Activated T-cell treated with anti-CD3 and anti-CD28 coated beads, Interleukin-2, amount 50 U/mL, for 1 hour (primary cell): Measurements from ENCODE around the gene CNKSR1.
"Not testable (repeated sequence)": the region's sequence is repeated elsewhere in the genome, so short reads cannot be mapped to it uniquely, and the experiment has no call there.

Experiments used
- DNase-seq: peaks from one replicate; pipeline ENCODE4 v3.0.0-alpha.2; 2020

Gene CNKSR1

DNA sequence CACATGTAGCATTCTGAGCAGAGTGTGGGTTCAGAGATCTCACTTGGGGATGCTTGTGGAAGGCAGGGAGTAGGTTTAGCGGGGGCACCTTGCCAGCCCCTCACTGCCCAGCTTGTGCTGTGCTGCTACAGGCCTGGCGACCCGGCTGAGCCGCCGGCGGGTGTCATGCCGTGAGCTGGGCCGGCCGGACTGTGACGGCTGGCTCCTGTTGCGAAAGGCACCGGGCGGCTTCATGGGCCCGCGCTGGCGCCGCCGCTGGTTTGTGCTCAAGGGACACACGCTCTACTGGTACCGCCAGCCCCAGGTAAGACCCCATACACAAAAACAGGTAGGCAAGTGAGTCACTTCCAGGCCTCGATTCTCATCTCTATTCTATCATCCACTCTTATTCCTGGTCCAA, 7.6 kb downstream of the CNKSR1 start:
- no peak for DNase-seq

DNA sequence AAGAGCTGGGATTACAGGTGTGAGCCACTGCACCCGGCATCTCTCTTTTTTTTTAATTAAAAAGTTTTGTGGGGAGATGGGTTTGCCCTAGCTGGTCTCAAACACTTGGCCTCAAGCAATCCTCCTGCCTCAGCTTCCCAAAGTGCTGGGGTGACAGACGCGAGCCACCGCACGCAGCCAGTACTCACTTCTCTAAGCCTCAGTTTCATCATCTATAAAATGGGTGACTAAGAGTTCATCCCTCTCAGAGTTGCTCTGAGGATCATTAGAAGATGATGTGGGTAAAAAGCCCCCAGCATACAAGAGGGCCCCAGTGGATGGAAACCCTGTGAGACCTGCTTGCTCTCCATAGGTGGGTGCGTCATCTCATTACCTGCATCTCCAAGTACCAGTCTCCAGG, 10.6 kb downstream of the CNKSR1 start:
- DNase-seq = no peak

DNA sequence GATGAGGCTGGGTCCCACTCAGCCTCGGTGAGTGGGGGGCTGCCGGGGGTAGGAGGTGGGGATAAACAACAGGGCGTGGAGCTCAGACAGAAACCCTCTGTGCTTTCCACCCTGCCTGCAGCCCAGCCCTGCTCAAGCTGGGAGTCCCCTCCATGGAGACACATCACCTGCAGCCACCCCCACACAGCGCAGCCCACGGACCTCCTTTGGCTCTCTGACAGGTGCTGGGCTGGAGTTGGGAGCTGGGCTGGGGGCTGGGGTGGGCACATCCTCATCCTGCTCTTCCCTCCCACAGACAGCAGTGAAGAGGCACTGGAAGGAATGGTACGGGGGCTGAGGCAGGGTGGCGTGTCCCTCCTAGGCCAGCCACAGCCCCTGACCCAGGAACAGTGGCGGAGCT, 11.2 kb downstream of the CNKSR1 start:
- no peak for DNase-seq

DNA sequence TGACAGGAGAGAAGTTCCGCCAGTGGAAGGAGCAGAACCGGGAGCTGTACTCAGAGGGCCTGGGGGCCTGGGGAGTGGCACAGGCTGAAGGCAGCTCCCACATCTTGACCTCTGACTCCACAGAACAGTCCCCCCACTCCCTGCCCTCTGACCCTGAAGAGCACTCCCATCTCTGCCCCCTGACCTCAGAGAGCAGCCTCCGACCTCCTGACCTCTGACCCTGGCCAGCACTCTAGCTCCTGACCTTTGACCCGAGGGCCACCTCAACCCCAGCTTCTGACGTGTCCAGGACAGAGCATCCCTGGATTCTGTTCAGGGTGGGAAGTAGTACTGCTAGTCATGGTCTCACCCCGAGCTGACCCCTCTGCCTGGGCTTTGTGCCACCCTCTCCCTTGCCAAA, 12.0 kb downstream of the CNKSR1 start:
- no peak for DNase-seq

DNA sequence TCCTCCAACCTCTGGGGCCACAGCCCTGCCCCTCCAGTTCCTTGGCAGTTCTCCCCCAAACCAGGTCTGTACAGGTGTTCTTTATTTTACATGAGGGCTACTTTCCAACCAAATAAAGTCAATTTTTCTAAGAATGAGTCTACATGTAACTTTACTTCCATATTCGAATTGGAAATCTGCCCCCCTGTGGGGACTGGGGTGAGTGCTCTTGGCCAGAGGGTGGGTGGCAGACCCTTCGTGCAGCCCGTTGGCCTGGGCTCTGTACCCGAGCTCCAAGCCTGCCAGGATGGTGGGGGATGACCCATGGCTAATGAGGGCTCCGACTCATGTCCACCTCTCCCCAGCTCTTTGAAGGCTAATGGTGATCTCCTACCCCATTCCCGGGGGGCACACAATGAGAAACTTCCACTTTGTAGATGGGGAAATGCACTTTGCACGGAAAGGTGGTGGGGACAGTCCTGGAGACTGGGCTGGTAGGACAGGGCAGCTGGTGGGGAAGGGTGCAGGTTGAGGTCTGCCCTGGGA, 12.5 kb downstream of the CNKSR1 start:
- no peak for DNase-seq

DNA sequence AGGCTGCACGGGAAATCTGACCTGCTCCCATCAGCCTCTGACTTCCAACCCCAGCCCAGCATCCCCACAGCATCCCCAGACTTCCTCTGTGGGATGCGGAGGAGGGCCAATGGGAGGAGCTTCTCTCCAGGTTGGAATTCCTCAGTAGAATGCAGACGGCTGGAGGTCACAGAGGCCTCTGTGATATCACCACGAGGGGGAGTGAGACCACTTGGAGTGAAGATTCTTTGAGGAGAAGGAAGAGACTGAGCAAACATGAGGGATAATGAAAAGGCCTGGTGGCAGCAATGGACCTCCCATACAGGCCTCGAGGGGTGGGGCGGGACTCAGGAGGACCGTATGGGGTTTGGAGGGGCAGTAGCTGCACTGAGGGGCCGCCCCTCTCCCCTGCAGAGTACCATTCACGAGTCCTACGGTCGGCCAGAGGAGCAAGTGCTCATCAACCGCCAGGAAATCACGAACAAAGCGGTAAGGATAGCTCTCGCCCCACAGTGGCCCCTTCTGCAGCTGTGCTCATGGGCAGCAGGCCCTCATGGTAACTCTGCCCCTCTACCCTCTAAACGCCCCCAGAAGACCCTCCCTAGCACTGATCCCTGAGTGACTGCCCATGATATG, 13.2 kb downstream of the CNKSR1 start, which contains the start of gene CATSPER4:
Gene CATSPER4 (plus strand): TSS at position 230 of the 615 bp plus-strand sequence. CDS start 26 bp downstream, at position 256.
- DNase-seq = no peak

DNA sequence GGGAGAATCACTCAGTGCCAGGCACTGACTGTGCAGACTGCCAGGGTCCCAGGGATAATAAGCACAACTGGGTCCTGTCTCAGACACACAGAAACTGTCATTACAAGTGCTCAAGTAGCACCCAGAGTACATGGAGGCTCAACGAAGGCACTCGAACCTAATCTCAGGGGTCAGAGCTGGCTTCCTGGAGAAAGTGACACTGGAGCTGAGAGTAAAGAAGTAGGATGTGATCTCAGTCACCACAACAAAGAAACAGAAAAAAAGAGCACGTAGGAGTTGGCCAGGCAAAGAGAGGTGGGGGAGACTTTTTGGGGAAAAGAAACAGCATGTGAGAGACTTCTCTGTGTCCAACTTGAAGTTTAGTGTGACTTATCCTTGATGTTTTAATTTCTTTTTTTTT, 14.4 kb downstream of the CNKSR1 start:
- DNase-seq = no peak

DNA sequence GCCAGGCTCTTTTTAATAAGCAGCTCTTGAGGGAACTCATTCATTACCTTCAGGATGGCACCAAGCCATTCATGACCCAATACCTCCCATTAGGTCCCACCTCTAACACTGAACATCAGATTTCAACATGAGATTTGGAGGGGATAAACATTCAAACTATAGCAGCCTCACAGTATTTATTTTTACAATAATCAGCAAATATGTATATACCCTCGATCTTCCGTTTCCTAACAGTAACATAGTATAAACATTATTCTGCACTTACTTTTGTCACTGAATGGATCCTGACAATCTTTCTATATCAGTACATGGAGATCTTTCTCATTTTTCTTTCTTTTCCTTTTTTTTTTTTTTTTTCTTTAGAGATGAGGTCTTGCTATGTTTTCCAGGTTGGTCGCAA, 18.5 kb downstream of the CNKSR1 start:
- no peak for DNase-seq

DNA sequence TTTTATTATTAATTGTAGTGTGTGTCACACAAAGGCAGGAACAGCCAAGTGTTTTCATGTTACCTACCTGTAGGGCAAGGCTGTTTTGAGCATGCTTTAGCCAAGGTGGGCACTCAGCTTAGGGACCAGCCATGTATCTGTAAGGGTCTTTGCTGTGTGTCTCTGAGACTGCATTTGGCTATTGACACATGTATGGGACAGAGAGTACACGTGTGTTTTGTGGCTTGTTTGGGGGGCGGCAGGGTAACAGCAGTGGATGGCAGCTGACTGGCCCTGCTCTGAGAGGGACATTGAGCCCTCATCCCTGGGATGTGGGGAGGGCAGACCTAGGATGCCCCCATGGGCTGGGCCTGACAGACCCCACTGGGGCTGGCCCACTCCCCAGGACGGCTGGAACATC, 20.0 kb downstream of the CNKSR1 start:
- no peak for DNase-seq

DNA sequence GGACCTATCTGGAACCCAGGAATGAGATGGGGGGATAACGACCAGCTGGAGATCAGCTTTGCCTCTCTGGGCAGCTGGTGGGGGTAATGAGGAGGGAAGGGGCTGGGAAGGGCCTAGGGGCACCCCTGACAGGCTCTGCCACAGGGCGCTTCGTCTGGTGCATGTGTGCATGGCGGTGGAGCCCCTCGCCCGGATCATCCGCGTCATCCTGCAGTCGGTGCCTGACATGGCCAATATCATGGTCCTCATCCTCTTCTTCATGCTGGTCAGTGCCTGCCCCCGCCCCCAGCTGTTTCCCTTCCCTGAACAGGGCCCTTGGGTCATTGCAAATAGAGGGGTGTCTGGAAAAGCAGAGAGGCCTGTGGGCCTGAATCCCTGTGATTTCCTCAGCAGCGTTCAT, 20.5 kb downstream of the CNKSR1 start:
- DNase-seq = no peak

DNA sequence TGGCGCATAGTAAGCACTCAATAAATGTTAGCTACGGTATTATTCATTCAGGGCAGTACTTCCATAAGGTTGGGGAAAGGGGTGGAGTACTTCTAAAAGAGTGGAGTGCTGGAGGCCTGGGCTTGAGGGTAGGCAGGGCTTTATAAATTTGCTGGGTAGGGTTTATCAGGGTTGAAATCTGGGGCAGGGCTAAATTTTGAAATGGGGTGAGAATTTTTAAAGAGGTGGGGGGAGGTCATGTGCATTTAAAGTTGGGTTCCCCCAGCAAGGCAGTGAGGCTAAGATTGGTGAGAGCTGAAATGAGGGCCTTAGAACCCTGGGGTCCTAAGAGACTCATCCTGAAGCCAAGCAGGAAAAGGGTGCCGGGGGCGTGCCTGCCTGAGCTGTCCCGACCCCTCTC, 23.1 kb downstream of the CNKSR1 start:
- DNase-seq = no peak

DNA sequence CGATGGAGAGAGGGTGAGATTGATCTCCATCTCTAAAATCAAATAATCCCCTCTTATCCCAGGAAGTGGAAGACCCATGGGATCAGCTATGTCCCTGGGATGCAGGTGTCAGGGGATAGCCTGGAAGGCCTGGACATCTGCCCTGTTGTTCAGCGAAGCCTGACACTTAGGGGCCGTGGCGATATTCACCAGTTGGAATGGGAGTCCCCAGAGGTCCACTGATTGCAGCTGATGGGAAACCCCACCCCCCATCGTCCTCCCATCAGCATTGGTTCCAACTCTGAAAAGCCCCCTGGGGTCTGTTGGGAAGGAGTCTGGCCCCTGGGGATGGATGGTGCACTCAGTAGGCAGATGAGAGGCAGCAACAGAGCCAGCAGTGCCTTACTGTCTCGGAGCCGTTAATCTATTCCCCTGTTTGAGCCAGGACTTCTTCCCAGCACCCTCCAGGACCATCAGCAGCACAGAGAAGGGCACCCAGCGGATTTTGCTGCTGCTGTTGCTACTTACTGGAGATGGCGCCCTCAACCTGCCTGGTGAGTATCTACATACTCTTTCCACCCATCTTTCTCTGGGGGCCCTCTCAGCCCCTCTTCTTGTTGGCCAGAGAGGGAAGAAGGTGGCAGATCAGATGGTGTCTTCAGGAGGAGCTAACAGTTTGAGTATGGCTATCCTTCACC, 26.5 kb downstream of the CNKSR1 start:
- DNase-seq = no peak

DNA sequence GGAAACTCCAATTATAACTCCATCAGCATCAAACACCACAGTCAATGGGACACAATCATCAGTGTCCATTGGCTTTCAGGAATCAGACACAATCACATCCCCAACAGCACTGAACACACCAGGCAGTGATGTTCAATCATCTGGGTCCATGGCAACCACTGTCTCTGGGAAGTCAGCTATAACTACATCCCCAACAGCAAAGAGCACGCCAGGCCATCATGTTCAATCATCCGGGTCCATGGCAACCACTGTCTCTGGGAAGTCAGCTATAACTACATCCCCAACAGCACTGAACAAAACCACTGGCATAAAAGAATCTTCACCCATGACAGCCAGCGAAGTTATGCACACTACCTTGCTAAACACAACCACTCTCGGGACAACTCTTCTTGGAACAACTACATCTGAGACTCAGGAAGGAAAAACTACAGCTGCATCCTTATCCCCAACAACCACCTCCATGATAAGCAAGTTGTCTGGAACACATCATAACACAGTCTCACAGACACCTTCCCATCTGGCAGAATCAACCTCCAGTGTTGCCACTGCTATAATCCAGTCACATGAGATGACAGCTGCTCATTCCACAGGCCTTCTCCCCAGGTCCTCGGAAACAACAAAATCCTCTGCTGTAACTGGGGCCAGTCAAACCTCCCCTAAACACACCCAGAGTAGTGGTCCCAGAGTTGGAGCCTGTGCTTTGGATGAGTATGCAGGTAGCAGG, 33.0 kb downstream of the CNKSR1 start:
- no peak for DNase-seq

DNA sequence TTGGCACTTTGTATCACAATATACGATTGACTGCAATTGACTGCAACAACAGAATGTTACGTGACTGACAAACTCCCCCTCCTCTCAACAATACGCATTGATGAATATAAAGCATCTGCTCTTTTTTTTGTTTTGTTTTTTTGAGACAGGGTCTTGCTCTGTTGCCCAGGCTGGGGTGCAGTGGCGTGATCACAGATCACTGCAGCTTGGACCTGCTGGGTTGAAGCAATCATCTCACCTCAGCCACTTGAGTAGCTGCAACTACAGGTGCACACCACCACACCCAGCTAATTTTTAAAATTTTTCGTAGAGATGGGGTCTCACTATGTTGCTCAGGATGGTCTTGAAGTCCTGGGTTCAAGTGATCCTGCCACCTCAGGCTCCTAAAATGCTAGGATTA, 35.4 kb downstream of the CNKSR1 start:
- no peak for DNase-seq

DNA sequence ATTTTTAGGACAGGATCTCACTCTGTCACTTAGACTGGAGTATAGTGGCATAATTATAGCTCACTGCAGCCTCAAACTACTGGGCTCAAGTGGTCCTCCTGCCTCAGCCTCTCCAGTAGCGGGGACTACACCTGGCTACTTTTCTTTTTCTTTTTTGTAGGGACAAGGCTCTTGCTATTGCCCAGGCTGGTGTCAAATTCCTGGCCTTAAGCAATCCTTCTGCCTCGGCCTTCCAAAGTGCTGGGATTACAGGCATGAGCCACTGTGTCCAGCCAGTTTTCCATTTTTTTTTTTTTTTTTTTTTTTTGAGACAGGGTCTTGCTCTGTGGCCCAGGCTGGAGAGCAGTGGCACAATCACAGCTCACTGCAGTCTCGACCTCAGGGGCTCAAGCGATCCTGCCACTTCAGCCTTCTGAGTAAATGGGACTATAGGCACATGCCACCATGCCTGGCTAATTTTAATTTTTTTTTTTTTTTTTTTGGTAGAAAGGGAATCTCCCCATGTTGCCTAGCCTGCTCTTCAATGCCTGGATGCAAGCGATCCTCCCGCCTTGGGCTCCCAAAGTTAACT, 36.1 kb downstream of the CNKSR1 start:
- DNase-seq = no peak

DNA sequence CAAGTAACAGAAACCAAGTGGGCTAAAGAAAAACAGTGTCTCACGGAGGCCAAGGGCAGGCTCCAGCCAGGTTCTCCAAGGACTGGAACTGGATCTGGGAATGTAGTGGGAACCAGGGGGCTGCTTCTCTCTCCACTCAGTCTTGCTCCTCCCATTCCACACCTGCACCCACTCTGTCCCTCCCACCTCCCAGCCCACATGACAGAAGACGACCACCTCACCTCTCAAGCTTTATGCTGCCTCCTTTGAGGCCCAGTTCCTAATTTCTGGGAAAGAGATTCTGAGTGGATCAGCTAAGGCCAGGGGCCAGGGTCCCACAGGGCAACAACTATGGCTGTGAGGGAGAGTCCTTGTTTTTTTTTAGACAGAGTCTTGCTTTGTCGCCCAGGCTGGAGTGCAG, 38.0 kb downstream of the CNKSR1 start:
- DNase-seq = no peak

DNA sequence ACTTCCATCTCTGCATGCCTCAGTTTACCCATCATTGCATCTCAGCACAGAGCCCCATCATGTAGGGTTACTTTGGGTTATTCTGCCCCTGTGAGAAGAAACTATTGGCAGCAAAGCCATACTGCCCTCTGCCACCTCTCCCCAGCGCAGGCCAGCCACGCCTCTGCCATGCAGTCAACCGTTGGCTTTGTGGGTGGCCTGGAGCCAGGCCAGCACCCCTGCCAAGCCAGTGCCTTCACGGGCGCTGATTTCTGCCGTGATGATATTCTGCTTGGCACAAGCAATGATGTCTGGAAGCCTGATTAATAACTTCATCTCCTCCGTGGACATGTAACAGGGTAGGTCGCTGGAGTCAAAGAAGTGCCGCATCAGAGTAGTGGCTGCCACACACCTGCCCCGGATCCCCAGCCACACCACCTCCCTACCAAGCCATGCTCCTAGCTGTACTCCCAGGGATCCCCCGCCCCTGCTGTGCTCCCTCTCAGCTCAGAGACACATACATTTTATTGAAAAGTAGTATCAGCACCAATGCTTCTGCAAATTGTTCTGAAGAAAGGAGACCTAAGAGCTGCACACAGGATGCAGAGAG, 41.7 kb downstream of the CNKSR1 start:
- DNase-seq = no peak

DNA sequence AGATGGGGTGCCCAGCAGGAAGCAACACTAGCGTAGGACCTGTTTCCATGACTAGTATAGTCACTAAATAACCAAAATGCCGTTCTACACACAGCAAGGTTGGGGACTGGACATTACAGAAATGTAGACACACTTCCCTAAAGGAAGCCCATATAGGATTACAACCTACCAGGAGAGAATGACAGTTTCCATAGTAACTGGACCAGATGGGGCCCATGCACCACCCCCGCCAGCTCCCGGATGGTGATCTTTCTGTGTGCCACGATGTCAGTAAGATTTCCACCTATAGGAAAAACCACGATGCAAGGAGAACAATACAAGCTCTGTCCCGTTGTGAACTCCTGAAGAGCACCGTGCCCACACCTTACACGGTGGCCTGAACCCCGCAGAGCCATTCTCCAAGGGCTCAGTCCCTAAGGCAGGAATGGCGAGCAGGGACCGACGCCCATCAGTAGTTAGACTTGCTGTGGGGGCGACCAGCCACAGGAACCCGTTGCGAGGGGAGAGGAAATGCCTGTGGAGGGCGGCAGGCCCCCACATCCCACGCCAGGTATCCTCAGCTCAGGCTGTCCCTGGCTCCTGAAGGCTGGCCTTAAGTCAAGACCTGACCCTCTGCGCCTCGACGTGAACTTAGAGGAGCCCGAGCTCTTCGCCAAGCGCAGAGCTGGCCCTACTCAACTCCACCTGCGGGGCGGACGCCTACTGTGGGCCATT, 43.1 kb downstream of the CNKSR1 start:
- no peak for DNase-seq

DNA sequence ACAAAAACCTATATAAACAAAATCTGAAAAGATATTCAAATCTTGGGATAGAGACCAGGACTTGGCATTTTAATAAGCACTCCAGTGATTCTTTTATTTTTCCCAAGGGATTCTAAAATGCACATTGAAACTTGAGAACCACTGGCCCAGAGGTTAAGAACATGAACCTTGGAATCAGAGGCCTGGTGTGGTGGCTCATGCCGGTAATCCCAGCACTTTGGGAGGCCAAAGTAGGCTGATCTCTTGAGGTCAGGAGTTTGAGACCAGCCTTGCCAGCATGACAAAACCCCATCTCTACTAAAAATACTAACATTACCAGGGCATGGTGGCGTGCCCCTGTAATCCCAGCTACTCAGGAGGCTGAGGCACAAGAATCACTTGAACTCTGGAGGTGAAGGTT, 43.8 kb downstream of the CNKSR1 start:
- DNase-seq = no peak

DNA sequence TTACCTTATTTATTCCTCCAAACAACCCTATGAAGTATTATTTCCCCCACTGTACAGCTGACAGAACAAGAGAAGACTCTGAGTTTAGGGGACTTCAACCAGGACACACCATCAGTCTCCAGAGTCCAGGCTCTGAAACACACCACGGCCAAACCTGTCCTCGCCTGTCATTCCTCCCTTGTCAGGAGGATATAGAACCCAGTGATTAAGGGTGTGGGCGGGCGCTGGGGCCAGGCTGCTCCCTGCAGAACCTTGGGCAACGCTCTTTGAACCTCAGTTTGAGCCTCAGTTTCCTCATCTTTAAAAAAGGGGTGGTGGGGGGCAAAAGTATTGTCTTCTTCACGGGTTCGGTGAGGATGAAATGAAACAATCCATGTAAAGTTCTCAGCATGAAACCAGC, 47.3 kb downstream of the CNKSR1 start:
- no peak for DNase-seq

DNA sequence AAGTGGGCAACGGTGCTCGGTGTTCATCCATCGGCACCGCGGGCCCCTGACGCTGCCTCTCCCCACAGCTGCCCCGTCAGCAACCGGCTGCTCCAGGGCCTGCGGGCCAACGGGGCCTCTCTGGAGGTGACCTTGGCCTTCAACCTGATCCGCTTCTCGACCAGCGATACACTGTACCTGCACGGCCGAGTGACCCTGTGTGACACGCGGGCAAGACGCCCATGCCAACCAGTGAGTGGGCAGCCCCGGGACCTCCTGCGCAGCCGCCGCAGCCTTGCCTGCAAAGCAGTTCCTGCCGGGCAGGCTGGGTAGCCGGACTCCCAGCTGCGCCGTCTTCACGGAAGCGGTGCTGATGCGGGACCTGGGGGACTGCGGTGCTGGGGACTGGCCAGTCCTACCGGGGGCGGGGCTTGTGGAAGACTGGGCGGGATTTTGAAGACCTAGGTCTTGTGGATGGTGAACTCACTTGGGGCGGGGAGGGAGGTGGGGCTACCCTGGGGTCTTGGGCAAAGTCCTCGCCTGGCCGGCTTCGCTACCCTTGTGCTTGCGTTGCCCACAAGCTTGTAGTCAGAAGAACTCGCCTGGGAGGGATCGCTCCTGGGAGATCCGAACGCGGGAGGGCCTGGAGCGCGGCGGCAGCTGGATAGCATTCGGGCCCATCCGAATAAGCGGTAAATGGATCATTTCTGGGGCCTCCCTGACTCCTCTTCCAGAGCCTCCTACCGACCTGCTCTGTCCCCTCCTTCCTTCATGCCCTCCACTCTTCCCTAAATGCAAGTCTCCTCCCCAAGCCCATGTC, 47.9 kb downstream of the CNKSR1 start:
- DNase-seq = peak; percentile 39

DNA sequence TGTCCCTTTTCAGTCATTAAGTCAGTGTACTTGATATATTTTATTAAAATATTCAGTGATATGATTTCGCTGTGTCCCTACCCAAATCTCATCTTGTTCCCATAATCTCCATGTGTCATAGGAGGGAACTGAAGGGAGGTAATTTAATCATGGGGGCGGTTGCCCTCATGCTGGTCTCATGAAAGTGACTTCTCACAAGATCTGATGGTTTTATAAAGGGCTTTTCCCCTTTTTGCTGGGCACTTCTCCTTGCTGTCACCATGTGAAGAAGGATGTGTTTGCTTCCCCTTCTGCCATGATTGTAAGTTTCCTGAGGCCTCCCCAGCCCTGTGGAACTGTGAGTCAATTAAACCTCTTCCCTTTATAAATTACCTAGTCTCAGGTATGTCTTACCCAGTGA, 53.4 kb downstream of the CNKSR1 start:
- DNase-seq = not testable (repeated sequence)
